Mesothelial cell of epicardium (in vitro differentiated cells): Measurements from ENCODE around the gene PPP6R3. TPM values are rescaled to one million over a fixed set of nuclear protein-coding genes. Genes with fewer than 3 reads are reported as not detected.

ENCODE experiments used
- DNase-seq, 2 experiments: peaks; one replicate each; pipeline ENCODE4 v3.0.0; 2021; ENCODE audit warnings: low spot score in 2 of 2; ENCODE audit not compliant: unreplicated experiment in 2 of 2
- H3K27ac Mint-ChIP-seq: 2 replicates; pipeline ENCODE4 v1.8.0; 2021; ENCODE audit warnings: mixed read lengths
- H3K27me3 Mint-ChIP-seq: 2 replicates; pipeline ENCODE4 v1.8.0; 2021; ENCODE audit warnings: low read depth, mixed read lengths
- H3K36me3 Mint-ChIP-seq: 2 replicates; pipeline ENCODE4 v1.8.0; 2021; ENCODE audit warnings: mixed read lengths
- H3K4me1 Mint-ChIP-seq: 2 replicates; pipeline ENCODE4 v1.8.0; 2021; ENCODE audit warnings: mixed read lengths
- H3K4me3 Mint-ChIP-seq: 2 replicates; pipeline ENCODE4 v1.8.0; 2021; ENCODE audit warnings: mild to moderate bottlenecking, moderate library complexity, mixed read lengths
- H3K9me3 Mint-ChIP-seq: 2 replicates; pipeline ENCODE4 v1.8.0; 2021; ENCODE audit warnings: mixed read lengths
- total RNA-seq: library from RNA; stranded (reverse); gene quantifications from 3 replicates; pipeline ENCODE4 v1.2.1, GENCODE V29; 2021
- TF ChIP-seq, protein P1 (sequence below): fragments of 200-600 bp; sonication (generic); IDR thresholded peaks from one replicate; pipeline ENCODE4 v1.5.0; 2021; ENCODE audit warnings: antibody characterized with exemption; ENCODE audit not compliant: unreplicated experiment

PPP6R3 gene
- total RNA-seq, 1 donor from 2014 or later: 137 TPM

DNA sequence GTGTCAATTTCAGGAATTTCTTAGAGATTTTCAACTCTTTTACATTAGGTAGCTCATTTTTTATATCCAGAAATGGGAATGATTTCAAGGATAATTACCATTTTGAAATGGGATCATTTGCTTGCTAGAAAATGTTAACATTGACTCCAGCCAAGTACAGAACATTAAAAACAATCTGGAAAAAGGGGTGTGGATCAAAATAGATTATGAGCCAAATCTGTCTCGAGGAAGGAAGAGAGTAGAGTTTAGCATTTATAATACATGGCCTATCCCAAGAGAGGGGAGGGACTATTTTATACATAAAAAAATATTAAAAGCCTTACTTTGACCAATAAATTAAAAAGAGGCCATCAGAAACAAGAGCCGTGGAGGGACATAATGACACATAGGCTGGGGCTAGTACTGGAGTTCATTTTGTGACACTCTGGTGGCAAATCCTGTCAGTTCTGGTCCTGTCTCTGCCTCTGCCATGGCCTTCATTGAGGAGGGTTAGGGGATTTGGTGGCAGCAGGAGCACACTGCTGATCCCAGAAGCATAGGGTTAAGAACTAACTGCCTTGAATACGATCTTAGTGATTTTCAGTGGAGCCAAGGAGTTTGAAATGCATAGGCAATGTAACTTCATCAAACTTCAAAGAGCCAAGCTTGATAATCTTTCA lies 20.4 kb downstream of the PPP6R3 start:
- no peak for DNase-seq
- TF ChIP-seq, protein P1, sequence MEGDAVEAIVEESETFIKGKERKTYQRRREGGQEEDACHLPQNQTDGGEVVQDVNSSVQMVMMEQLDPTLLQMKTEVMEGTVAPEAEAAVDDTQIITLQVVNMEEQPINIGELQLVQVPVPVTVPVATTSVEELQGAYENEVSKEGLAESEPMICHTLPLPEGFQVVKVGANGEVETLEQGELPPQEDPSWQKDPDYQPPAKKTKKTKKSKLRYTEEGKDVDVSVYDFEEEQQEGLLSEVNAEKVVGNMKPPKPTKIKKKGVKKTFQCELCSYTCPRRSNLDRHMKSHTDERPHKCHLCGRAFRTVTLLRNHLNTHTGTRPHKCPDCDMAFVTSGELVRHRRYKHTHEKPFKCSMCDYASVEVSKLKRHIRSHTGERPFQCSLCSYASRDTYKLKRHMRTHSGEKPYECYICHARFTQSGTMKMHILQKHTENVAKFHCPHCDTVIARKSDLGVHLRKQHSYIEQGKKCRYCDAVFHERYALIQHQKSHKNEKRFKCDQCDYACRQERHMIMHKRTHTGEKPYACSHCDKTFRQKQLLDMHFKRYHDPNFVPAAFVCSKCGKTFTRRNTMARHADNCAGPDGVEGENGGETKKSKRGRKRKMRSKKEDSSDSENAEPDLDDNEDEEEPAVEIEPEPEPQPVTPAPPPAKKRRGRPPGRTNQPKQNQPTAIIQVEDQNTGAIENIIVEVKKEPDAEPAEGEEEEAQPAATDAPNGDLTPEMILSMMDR: no peak
- Mint-ChIP-seq H3K36me3 (peaks cover 43% of the 10 kb centered on the region), H3K4me1 (peaks cover 12% of the 10 kb centered on the region), H3K4me3 (no peak overlapping the region), H3K27me3 (no peaks in the 10 kb centered on the region), H3K27ac (peak overlapping the region; percentile 70), H3K9me3 (peaks cover 17% of the 10 kb centered on the region)

DNA sequence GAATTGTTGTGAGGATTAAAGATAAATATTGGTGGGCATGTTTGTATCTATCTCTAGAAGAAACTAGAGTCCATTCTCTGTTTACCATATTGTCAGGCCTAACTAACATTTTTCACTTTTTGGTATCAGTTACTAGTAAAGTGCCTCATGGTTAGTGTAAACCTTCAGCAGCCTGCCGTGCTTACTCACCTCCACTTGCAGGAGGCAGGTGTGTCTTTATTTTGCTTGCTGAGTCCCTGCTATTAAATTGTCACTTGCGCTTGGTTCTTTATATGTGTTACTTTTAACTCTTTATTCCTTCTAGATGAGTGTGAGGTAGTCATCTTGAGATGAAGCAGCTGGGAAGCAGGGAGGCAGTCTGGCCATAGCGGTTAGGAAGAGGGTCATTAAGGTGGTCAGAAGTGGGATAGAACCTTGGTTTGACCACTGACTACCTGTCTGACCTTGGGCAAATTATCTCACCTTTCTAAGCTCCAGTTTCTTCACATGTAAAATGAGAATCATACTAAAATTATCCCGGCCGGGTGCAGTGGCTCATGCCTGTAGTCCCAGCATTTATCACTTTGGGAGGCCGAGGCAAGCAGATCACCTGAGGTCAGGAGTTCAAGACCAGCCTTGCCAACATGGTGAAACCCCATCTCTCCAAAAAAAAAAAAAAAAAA lies 21.2 kb downstream of the PPP6R3 start:
- H3K4me3 Mint-ChIP-seq: no peak overlapping the region
- H3K9me3 Mint-ChIP-seq: peaks cover 18% of the 10 kb centered on the region
- H3K27ac Mint-ChIP-seq: peak overlapping the region; percentile 70
- H3K36me3 Mint-ChIP-seq: peaks cover 48% of the 10 kb centered on the region
- no peak for DNase-seq
- peaks cover 12% of the 10 kb centered on the region for H3K4me1 Mint-ChIP-seq
- TF ChIP-seq, protein P1: no peak
- no peaks in the 10 kb centered on the region for H3K27me3 Mint-ChIP-seq

DNA sequence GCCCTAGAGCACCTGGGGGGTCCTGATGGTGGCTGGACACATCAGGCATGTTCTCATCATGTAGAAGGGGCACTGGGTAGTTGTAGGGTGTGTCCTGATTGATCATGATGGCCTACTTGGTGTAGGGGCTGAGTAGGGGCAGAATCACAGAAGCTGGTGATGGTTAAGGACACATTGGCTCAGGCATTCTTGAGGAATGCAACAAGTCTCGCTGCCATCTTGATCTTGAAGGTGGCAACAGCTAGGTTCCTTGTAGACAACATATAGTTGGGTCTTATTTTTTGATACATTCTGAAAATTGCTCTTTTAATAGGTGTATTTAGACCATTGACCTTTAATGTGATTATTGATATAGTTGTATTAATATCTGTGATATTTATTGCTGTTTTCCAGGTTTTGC lies 28.1 kb downstream of the PPP6R3 start:
- Mint-ChIP-seq H3K36me3 (peaks cover 29% of the 10 kb centered on the region), H3K4me1 (peaks cover 9% of the 10 kb centered on the region), H3K27ac (peak overlapping the region; percentile 34), H3K9me3 (peaks cover 14% of the 10 kb centered on the region), H3K4me3 (no peak overlapping the region), H3K27me3 (no peaks in the 10 kb centered on the region)
- TF ChIP-seq, protein P1: no peak
- no peak for DNase-seq

- Mint-ChIP-seq H3K36me3 (no peaks in the 10 kb centered on the region), H3K4me1 (peaks cover 21% of the 10 kb centered on the region), H3K9me3 (no peaks in the 10 kb centered on the region), H3K27me3 (no peaks in the 10 kb centered on the region), H3K27ac (no peak overlapping the region), H3K4me3 (no peak overlapping the region)
- DNase-seq: no peak
- TF ChIP-seq, protein P1: no peak
Observed at GRCh38 chr11:68495220-68495729, 34.7 kb downstream of the PPP6R3 start.

DNA sequence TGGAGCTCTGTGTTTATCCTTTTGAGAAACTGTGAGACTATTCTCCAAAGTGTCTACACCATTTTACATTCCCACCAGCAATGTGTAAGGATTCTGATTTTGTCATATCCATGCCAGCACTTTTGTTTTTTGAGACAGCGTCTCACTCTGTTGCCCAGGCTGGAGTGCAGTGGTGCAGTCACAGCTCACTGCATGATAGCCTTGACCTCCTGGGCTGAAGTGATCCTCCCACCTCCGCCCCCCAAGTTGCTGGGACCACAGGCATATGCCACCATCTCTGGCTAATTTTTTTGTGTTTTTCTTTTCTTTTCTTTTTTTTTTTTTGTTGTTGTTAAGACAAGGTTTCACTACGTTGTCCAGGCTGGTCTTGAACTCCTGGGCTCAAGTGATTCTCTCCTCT lies 35.3 kb downstream of the PPP6R3 start:
- no peak for DNase-seq

More for the DNA sequence above, 35.3 kb downstream of the PPP6R3 start:
- Mint-ChIP-seq H3K4me3 (no peak overlapping the region), H3K4me1 (peaks cover 20% of the 10 kb centered on the region), H3K27me3 (no peaks in the 10 kb centered on the region), H3K27ac (no peak overlapping the region), H3K36me3 (no peaks in the 10 kb centered on the region), H3K9me3 (no peaks in the 10 kb centered on the region)
- TF ChIP-seq, protein P1: no peak
